Measurements from ENCODE around the gene KCNJ1. TPM values are rescaled to one million over a fixed set of nuclear protein-coding genes. Genes with fewer than 3 reads are reported as not detected.

Gene KCNJ1
- total RNA-seq, 2 experiments from 2014 or later = 0.22 to 0.27 TPM

DNA sequence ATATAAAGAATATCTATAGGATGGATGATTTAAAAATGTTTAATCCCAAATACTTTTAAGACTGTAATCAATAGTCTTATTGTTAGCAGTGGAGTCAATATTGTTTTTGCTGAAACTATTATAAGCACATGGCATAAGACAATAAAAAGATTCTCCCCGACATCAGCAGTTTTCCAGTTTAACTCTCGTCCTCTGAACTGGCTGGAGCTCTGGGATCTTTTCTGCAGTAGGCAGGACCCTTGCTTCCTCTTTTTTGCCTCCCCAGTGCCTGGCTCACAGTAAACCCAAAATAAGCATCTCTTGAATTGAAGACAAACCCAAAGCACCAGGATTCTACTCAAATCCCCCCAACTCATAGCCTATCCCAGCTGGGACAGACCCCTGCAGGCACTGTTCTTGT is 32.9 kb downstream of the KCNJ1 start:
- H3K4me3 ChIP-seq (ENCODE audit: low read length) = no peak overlapping the region
- no peaks in the 10 kb centered on the region for H3K27me3 Mint-ChIP-seq
- no peaks in the 10 kb centered on the region for H3K36me3 Mint-ChIP-seq (ENCODE audit: low read depth)
- no peaks in the 10 kb centered on the region for H3K9me3 Mint-ChIP-seq
- ChIA-PET POLR2A (no interaction called here), CTCF (no interaction called here)
- peaks cover 62% of the 10 kb centered on the region for H3K4me1 Mint-ChIP-seq (ENCODE audit: low read depth)
- DNase-seq (no peak), ATAC-seq (ENCODE audit: poor library complexity) (no peak)
- H3K4me1 ChIP-seq (ENCODE audit: insufficient read depth, low read length) = peaks cover 32% of the 10 kb centered on the region
- no peak for TF ChIP-seq CTCF (IDR thresholded peaks at IDR 0.05)
- H3K4me3 Mint-ChIP-seq = no peak overlapping the region
- no peak overlapping the region for H3K27ac ChIP-seq (ENCODE audit: low read depth in 1 of 2, low read length in 2 of 2)
- H3K9me3 ChIP-seq (ENCODE audit: control insufficient read depth in 1 of 2, insufficient read depth in 1 of 2, low read length in 2 of 2) = no peaks in the 10 kb centered on the region
- H3K27ac Mint-ChIP-seq = no peak overlapping the region
- H3K36me3 ChIP-seq (ENCODE audit: insufficient read depth, low read length) = no peaks in the 10 kb centered on the region
- intact Hi-C loops (cut with DNase I, micrococcal nuclease) = loop anchor here (5.0 to 10.0 kb wide), 3 partner anchors 57 to 989 kb away; no protein-coding TSS in a partner anchor
- H3K27me3 ChIP-seq (ENCODE audit: control insufficient read depth in 1 of 2, insufficient read depth in 2 of 2, low read length in 2 of 2) = no peaks in the 10 kb centered on the region

- Histone ChIP-seq H3K4me1 (ENCODE audit: insufficient read depth, low read length) (peaks cover 20% of the 10 kb centered on the region), H3K27me3 (ENCODE audit: control insufficient read depth in 1 of 2, insufficient read depth in 2 of 2, low read length in 2 of 2) (no peaks in the 10 kb centered on the region), H3K4me3 (ENCODE audit: low read length) (no peak overlapping the region), H3K9me3 (ENCODE audit: control insufficient read depth in 1 of 2, insufficient read depth in 1 of 2, low read length in 2 of 2) (no peaks in the 10 kb centered on the region), H3K27ac (ENCODE audit: low read depth in 1 of 2, low read length in 2 of 2) (no peak overlapping the region), H3K36me3 (ENCODE audit: insufficient read depth, low read length) (no peaks in the 10 kb centered on the region)
- ChIA-PET CTCF (interaction anchor here (1.1 to 3.2 kb wide), 9 partner anchors 9 to 799 kb away, joined by 3 to 23 read pairs (median 5); no protein-coding TSS in a partner anchor), POLR2A (interaction anchor here (2.0 to 2.3 kb wide), 2 partner anchors 13 to 675 kb away, joined by 11 to 17 read pairs; no protein-coding TSS in a partner anchor)
- ATAC-seq (ENCODE audit: poor library complexity) = no peak
- Mint-ChIP-seq H3K36me3 (ENCODE audit: low read depth) (no peaks in the 10 kb centered on the region), H3K4me3 (peak overlapping the region; percentile 50), H3K27me3 (no peaks in the 10 kb centered on the region), H3K4me1 (ENCODE audit: low read depth) (peaks cover 47% of the 10 kb centered on the region), H3K27ac (peak overlapping the region; percentile 83), H3K9me3 (no peaks in the 10 kb centered on the region)
- no peak for TF ChIP-seq CTCF (IDR thresholded peaks at IDR 0.05)
- intact Hi-C loops (cut with DNase I, micrococcal nuclease) = loop anchor here (5.0 to 10.0 kb wide), 3 partner anchors 55 to 987 kb away; no protein-coding TSS in a partner anchor
- no peak for DNase-seq
Measured at GRCh38 chr11:128832121-128832497, 35.0 kb downstream of the KCNJ1 start.

DNA sequence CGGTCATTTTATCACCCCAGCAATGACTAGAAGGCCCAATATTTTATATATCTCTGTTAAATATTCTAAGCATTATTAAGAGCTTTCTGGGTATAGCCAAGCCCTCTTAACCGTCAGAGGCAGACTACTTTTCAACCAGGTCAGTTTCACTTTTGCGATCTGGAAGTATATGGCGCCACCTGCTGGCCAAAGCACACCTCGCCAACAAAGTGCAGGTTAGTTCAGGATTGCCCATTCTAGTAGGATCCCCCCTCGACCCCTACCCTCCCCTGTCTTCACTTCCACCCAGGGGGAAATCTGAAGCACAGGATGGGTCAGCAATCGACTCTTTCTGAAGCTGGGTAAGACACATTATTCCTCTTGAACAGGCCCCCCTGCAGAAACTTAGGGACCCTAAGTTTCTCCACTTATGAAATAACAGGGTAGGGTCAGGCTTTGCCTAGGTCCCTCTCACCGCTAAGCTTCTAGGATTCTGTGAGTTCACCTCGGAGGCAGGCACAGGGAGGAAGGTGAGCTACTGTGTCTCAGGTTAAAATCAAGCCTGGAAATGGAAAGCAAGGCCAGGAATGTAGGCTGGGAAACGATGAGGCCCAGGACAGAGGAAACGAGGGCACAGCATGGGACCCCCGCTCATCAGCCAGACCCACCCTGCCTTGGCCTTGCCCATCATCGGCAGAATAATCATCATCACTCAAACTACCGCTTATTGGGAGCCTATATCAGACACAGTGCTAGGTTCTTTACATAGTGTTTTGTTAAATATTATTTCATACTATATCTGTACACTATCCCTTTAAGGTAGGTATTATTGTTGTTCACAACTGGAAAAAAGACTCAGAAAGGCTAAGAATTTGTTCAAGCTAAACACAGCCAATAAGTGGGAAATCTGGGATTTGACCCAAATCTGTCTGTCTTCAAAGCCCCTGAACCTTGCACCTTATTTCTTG is 35.6 kb downstream of the KCNJ1 start:
- intact Hi-C loops (cut with DNase I, micrococcal nuclease) = loop anchor here (1.0 to 10.0 kb wide), 10 partner anchors 54 to 987 kb away; no protein-coding TSS in a partner anchor
- CTCF ChIA-PET = interaction anchor here (0.6 to 3.2 kb wide), 21 partner anchors 10 to 799 kb away, joined by 3 to 23 read pairs (median 4); no protein-coding TSS in a partner anchor
- peak overlapping the region; percentile 55 to 74 for H3K27ac ChIP-seq (ENCODE audit: low read depth in 1 of 2, low read length in 2 of 2)
- no peaks in the 10 kb centered on the region for H3K9me3 Mint-ChIP-seq
- no peaks in the 10 kb centered on the region for H3K27me3 Mint-ChIP-seq
- TF ChIP-seq CTCF (IDR thresholded peaks at IDR 0.05) = peak; percentile 93
- peak overlapping the region; percentile 29 for H3K4me3 ChIP-seq (ENCODE audit: low read length)
- no peaks in the 10 kb centered on the region for H3K9me3 ChIP-seq (ENCODE audit: control insufficient read depth in 1 of 2, insufficient read depth in 1 of 2, low read length in 2 of 2)
- H3K4me1 ChIP-seq (ENCODE audit: insufficient read depth, low read length) = peaks cover 17% of the 10 kb centered on the region
- peak overlapping the region; percentile 85 for H3K4me3 Mint-ChIP-seq
- peak; percentile 75 for ATAC-seq (ENCODE audit: poor library complexity)
- no peaks in the 10 kb centered on the region for H3K27me3 ChIP-seq (ENCODE audit: control insufficient read depth in 1 of 2, insufficient read depth in 2 of 2, low read length in 2 of 2)
- no peaks in the 10 kb centered on the region for H3K36me3 Mint-ChIP-seq (ENCODE audit: low read depth)
- POLR2A ChIA-PET = interaction anchor here (0.7 to 2.4 kb wide), 17 partner anchors 8 to 792 kb away, joined by 3 to 17 read pairs (median 3); no protein-coding TSS in a partner anchor
- peaks cover 44% of the 10 kb centered on the region for H3K4me1 Mint-ChIP-seq (ENCODE audit: low read depth)
- peak; percentile 74 to 94 (median 86) for DNase-seq
- H3K27ac Mint-ChIP-seq = peak overlapping the region; percentile 83
- no peaks in the 10 kb centered on the region for H3K36me3 ChIP-seq (ENCODE audit: insufficient read depth, low read length)
